Astrocyte of the hippocampus (primary cell): Measurements from ENCODE around the gene ITGAL.

ENCODE experiments used
- DNase-seq: peaks from one replicate; pipeline ENCODE4 v3.0.0; 2011; ENCODE audit warnings: low read depth, low spot score

ITGAL gene

DNA sequence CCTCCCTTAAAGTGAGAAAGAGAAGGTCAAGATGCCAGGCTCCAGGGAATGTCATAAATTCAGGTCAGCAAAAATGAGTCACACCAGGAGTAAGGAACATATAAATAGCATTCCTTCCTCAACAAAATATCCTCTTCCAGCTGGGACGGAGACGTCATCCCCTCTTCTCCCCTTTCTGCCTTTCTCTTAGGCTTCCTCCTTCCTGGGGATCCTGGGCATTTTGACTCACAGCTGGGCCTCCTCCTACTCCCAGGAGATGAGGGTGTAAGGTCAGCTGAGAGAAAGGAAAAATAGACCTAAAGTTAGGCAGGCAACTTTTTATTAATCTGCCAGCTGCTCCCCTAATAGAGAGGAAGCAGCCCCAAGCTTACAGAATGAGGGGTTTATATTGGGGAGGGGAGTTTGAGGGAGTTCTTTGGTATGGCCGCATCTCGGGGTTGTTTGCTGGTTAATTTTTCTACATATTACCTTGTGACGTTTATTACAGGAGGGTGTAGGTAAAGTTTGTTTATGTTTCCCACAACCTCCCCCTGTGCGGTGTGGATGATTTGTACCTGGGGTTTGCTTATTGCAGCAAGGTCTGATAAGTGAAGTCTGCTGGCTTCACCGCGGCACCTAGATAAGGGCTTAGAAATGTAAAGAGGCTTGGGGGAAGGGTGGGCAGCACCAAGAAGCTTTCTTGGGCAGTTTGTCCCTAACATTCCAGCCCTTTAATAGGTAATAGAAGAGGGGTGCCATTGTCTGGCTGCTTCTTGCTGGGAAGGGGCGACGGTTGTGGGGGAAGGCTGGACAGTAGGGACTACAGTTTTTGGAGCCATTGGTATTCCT lies 69.2 kb downstream of the ITGAL start:
- DNase-seq, result peak; percentile 20

DNA sequence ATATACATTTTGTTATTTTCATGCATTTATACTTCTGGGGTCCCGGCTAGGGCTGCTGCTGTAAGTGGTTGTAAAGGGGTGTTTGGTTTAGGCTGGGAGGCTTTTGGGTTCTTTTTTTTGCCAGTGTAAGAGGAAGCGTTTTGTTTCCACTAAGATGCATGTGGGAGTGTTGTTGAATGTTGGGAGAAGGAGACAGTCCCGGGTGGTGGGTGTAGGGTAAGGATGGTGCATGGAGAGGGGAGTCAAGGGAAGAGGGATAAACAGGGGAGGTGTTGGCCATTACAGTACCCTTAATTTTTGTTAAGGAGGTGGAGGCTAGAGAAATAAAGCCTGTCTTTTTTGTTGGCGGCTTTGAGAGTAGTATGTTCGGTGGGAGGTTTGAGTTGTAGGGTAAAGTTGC lies 70.5 kb downstream of the ITGAL start:
- no peak for DNase-seq

DNA sequence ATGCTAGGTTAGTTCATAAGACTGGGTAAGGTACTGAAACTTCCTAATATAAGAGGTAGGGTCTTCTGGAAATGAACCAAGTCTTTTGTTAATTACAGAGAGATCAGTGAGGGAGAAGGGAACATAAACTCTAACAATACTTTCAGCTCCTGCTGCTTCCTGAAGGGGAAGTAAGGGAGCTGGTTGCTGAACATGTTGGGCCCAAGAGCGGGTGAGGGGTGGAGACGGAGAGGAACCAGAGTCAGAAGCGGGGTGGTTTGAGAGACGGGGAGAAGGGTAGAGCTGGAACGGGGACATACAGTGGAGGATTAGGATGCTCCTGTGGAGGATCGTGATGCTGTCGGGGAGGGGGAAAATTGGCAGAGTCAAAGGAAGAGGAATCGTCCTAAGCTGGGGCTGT lies 73.6 kb downstream of the ITGAL start:
- DNase-seq, result no peak

DNA sequence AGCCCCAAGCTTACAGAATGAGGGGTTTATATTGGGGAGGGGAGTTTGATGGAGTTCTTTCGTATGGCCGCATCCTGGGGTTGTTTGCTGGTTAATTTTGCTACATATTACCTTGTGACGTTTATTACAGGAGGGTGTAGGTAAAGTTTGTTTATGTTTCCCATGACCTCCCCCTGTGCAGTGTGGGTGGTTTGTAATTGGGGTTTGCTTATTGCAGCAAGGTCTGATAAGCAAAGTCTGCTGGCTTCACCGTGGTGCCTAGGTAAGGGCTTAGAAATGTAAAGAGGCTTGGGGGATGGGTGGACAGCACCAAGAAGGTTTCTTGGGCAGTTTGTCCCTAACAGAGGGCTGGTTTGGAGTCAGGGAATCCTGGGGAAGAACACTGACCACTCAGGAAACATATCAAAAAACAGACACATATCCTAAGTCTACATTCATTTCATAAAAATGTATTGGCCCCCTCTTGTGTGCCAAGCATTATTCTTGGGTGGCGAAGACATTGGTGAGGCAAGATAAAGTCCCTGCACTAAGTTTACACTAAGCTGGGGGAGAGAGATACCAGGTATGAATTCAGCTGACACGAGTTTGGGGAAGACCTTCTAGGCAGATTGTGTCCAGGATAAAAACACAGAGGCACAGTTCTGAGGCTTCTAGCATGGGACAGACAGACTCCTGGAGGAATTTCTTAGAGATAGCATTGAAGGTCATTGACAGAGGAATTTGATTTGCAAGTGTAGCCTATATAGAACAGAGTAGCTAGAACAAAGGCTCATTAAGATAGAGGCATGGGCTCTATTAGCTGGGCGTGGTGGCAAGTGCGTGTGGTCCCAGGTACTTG lies 76.1 kb downstream of the ITGAL start:
- DNase-seq, result no peak

DNA sequence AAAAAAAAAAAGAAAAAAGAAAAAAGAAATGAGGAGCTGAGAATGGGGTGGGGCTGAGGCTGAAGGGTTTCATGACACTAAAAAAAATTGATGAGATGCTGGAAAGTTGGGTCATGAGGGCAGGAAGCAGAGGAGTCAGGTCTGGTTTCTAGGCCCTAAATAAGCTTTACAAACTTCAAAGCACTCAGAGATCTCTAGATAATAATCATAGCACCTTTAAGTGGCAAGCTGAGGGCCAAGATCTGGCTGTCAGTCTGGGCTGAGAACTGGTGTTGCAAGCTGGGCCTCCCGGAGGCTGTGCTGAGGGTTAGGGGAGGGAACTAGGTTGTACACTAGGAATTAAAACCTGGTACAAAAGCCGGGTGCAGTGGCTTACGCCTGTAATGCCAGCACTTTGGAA lies 79.2 kb downstream of the ITGAL start:
- DNase-seq, result no peak

DNA sequence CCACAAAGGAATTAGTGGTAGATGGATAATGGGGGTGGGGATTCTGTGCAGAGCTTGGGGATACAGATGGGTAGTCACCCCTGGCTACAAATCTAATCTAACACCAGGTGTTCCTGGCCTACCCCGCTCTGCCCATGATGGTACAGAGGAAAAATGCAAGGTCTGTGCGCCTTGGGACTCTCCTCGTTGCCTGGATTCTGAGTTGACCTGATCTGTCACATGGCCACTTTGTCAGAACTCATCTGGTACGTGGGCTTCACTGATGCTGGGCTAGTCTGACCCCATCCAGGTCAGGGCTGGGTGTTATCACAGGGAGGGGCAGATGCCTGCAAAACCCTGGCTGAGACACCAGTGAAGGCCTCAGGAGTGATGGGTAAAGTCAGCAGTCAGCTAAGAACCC lies 80.4 kb downstream of the ITGAL start:
- DNase-seq, result no peak

DNA sequence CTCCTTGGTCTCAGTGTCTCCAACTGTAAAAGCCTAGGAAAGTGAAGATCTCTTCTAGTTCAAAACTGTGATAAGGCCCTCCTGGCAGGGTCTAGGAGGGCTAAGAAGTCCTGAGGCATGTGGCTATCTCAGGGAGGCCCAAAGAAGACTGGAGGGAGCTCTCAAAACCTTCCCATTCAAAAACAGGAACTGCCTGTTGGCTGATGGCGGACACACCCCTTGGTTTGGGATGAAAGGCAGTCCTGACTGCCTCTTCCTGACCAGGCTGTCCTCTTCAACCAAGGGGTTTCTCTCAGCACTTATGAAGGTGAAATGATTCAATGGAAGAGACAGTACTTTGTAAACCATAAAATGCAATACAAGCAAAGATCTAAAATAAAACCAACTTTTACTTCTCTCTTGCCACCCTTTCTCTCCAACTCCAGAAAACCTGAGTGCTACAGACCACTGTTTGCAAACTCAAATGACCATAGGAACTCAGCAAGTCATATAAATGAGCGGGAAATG lies 80.9 kb downstream of the ITGAL start:
- no peak for DNase-seq

DNA sequence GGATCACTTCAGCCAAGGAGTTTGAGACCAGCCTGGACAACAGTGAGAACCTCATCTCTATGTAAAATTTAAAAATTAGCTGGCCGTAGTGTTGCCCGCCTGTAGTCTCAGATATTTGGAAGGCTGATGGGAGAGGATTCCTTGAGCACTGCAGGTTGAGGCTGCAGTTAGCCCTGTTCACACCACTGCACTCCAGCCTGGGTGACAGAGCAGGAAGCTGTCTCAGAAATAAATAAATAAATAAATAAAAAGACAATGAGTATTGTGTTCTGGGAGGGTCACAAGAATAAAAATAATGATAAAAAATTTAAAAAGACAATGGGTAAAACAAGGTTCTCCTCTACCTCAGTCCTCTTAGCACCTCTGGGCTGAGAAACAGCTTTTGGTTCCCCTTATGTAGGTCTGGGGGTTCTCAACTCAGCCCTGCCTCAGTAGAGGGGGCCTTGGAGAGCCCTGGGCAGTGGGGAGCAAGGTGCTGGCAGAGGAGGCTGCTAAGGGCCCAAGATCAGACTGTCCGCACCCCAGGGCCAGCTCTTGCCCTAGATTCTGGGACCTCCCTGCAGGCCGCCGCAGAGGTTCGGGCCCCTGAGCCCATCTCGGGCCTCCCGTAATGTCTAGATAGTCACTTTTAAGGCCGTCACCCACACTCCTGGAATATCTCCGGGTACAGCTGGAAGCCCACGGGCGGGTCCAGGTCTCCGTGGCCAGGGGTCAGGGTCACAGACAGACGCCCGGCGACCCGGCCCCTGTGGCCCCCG lies 82.2 kb downstream of the ITGAL start:
- DNase-seq, result no peak

DNA sequence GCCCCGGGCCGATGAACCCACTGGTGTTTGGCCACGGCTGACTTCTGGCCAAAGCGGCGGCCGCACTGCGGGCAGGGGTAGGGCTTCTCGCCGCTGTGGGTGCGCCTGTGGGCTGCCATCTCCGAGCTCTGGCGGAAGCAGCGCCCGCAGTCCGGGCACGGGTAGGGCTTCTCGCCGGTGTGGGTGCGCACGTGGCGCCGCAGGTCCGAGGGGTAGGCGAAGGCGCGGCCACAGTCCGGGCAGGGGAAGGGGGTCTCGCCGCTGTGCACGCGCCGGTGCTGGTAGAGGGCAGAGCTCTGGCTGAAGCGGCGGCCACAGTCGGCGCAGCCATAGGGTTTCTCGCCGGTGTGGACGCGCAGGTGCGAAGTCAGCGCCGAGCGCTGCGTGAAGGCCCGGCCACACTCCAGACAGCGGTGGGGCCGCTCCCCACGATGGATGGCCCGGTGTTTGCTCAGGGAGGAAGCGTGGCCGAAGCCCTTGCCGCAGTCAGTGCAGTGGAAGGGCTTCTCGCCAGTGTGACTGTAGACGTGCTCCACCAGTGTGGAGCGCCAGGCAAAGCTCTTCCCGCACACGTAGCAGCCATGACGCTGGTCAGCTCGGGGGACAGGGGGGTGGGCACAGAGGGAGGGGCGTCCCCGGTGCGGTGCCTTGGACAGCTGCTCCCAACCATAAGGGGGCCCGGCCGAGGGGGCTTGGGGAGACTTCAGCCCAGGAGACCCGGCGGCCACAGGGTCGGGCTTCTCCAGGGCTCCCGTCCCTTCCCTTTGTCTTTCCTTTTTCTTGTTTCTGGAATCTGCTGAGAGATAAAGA lies 83.0 kb downstream of the ITGAL start:
- DNase-seq, result no peak

DNA sequence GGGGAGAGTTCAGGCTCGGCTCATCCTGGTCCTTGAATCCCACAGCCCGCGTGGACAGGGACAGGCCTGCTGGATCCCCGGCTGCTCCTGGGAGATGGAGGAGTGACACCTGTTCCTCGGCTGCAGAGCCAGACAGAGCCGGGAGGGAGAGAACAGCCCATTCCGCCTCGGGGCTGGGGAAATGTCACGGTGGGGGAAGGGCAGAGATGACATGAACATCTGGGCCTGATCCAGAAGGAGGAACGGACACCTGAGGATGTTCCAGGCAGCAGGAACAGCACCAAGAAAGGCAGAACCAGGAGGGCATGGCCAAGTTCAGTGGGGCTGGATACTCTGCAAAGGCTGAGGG lies 83.6 kb downstream of the ITGAL start:
- DNase-seq, result no peak

DNA sequence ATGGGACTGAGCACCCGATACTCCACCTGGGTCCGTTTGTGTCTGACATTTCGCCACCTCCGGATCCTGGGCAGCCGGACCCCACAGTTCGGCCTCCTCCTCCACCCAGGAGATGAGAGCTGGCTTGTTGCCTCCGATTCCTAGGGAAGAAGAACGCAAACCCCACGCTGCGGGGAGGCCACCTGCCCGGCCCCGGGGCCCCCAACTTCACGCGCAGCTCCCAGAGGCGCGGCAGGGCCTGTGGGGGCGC lies 85.1 kb downstream of the ITGAL start:
- no peak for DNase-seq

DNA sequence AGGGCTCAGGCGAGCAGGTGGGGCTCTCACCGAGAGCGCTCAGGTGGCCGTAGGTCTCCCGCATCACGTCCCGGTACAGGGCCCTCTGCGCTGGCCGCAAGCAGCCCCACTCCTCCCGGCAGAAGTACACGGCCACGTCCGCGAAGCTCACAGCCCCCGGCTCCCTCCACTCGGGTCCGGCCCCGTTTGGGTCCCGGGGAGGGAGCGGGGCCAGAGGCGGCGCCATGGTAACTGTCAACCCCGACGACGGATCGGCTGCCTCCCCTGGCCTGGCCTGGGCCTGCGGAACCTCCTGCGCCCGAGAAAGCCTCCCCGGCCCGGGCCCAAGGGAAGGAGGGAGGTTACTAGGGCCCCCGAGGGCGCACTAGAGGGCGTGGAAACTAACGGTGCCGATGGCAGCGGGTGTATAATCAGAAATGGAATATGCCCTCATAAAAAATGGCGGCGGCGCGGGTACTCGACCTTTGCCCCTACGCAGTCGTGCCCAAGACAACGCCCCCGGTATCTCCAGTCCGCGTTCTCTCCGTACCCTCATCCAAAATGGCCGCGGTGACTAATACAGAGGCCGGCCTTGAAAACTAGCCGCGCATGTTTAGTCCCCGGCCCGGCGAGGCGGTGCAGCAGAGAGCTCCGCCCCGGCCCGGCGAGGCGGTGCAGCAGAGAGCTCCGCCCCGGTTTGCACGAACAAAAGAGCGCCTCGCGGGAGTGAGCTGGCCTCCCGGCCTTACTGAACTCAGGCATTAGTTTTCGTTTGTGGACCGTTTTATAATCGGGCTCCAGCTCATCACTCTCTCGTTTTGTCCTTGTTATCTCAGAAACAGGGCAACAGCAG lies 85.6 kb downstream of the ITGAL start, which contains the start of gene ZNF764:
Gene ZNF764, minus strand, starts transcription at position 418 of the 832 bp plus-strand sequence. Its CDS starts 192 bp downstream, at position 226.
- peak; percentile 99 for DNase-seq

DNA sequence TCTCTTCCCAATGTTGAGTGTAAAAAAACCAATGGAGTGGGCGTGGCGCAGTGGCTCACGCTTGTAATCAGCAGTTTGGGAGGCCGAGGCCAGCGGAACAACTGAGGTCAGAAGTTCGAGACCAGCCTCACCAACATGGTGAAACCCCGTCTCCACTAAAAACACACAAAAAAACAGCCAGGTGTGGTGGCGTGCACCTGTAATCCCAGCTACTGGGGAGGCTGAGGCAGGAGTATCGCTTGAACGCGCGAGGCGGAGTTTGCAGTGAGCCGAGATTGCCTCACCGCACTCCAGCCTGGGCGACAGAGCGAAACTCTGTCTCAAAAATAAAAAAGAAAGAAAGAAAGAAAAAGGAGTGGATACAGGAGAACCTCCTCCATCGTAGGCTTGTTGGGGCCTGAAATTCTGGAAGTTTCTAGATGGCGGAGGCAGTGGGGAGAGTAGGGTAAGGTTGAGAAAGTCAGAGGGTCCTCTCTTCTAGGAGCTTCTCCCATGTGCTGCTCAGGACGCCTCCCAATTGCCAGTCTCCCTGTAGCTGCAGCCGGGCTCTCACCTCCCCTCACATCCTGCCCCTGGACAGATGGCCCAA lies 86.3 kb downstream of the ITGAL start:
- no peak for DNase-seq

DNA sequence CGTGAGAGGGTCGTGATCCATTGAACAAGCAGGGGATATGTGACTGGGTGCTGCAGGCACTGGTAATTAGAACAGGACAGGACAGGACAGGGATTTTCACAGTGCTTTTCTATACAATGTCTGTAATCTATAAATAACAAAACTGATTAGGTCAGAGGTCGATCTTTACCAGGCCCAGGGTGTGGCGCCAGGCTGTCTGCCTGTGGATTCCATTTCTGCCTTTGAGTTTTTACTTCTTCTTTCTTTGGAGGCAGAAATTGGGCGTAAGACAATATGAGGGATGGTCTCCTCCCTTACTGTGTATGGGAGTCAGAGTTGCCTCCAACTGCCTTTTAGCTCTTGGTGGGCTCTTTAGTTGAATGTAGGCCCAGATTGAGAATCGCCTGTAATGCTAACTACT lies 87.1 kb downstream of the ITGAL start:
- no peak for DNase-seq

DNA sequence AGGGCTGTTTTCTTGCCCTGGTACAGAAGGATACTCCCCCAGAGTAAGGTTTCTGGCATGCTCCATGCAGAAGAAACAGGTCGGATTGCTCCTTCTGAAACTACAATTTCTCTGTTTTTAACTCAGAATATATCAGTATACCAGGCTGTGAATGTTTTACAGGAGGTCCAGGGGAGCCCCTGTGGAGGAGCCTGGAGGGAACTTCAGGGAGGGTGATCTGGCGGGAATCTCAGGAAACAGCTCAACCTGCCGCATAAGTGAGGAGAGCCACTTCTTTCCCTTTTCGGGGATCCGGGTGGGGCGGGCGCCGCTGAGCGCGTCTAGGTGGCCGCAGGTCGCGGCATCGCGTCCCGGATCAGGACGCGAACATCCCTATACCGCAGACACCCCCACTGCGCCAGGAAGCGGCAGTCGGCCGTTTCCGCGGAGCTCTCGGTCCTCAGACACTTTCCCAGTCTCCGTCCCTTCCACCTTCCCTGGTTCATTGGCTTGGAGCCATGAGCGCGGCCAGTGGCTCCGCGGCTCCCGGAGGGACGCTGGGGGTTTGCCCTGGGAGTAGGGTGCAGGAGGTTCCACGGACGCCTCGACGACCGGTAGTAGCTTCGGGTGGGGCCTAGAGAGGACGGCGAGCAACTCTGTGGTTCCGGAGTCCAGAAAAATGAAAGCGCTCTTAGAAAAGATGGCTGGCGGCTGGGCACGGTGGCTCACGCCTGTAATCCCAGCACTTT lies 88.7 kb downstream of the ITGAL start:
- no peak for DNase-seq

DNA sequence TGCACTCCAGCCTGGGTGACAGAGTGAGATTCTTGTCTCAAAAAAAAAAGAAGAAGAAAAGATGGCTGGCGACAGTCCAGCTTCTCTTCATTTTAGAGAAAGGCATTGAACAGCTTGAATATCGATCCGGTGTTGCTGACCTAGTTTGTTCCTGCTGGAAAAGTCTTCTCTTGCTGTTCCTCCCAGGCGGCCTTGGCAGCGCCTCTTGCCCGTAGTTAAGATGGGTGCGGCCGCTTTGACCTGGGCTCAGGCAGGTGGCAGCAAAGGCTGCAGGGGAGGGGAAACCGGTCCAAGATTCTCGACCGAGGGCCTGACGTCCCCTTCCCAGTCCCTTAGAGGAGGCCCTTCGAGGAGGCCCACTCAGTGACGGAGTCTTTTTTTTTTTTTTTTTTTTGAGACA lies 89.5 kb downstream of the ITGAL start:
- DNase-seq, result no peak

DNA sequence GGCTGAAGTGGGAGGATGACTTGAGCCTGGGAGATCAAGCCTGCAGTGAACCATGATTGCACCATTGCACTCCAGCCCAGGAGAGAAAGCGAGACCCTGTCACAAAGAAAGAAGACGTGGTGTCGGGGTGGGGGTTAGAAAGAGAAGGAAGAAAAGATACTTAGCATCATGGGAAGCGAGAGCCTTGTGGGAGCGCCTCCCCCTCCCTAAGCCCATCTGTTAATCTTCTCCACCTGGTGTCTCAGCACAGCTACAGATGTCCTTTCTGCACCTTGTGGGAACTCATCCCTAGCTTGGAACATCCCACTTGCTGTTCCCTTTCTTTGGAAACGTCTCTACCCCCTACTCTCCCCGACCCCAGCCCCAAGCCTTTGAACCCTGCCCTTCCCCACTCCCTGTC lies 93.0 kb downstream of the ITGAL start:
- no peak for DNase-seq

DNA sequence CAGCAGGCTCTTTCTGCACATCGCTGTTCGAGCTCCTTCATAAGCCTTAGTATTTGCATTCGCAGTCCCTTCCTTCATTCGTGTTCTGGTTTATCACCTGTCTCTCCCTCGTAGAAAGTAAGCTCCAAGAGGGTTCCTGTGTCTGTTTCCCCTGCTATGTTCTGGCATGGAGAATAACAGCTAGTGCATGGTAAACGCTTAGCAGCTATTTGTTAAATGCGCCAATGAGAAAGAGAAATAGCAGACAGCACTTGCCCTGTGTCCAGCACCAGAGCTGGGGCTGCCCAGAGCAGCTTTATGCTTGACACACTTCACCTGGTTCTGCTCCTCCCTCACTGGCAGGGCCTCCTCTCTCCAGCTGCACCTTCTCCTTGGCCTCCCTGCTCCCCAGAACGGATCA lies 93.4 kb downstream of the ITGAL start:
- DNase-seq, result no peak

DNA sequence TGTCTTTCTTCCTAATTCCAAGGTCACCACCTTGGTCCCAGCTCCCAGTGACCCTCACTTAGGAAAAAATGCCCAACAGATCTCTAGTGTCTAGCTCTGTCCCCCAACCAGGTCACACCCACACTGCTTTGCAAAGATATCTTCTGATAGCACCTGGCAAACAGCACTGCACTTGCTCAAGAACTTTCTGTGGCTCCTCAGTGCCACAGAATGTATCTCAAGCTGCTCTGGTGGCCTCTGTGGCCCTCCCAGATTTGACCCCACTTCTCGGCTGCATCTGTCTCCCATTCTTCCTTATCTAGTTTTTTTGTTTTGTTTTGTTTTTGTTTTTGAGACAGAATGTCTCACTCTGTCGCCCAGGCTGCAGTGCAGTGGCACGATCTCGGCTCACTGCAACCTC lies 94.0 kb downstream of the ITGAL start:
- DNase-seq, result no peak
